ENCODE measurements around the gene HLA-E.
A peak's percentile ranks its signal among the peaks of the same experiment; 100 is the strongest.
"Not testable (repeated sequence)": the region's sequence is repeated elsewhere in the genome, so short reads cannot be mapped to it uniquely, and the experiment has no call there.

HLA-E gene

DNA sequence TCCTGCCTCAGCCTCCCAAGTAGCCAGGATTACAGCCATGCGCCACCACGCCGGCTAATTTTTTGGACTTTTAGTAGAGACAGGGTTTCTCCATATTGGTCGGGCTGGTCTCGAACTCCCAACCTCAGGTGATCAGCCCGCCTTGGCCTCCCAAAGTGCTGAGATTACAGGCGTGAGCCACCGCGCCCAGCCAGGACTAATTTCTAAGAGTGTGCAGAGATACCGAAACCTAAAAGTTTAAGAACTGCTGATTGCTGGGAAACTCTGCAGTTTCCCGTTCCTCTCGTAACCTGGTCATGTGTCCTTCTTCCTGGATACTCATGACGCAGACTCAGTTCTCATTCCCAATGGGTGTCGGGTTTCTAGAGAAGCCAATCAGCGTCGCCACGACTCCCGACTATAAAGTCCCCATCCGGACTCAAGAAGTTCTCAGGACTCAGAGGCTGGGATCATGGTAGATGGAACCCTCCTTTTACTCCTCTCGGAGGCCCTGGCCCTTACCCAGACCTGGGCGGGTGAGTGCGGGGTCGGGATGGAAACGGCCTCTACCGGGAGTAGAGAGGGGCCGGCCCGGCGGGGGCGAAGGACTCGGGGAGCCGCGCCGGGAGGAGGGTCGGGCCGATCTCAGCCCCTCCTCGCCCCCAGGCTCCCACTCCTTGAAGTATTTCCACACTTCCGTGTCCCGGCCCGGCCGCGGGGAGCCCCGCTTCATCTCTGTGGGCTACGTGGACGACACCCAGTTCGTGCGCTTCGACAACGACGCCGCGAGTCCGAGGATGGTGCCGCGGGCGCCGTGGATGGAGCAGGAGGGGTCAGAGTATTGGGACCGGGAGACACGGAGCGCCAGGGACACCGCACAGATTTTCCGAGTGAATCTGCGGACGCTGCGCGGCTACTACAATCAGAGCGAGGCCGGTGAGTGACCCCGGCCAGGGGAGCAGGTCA, at the start of gene HLA-E:
TSS of gene HLA-E (plus strand) at position 429 of the 945 bp plus-strand sequence. CDS start at position 452, 23 bp downstream.
- peak; percentile 99 for DNase-seq

- no peak for DNase-seq
Measured at GRCh38 chr6:30441171-30441570, 48.1 kb upstream of the HLA-E start.

- DNase-seq: no peak
Measured at GRCh38 chr6:30443657-30444450, 45.5 kb upstream of the HLA-E start.

- no peak for DNase-seq
Measured at GRCh38 chr6:30444451-30444742, 44.9 kb upstream of the HLA-E start.

DNA sequence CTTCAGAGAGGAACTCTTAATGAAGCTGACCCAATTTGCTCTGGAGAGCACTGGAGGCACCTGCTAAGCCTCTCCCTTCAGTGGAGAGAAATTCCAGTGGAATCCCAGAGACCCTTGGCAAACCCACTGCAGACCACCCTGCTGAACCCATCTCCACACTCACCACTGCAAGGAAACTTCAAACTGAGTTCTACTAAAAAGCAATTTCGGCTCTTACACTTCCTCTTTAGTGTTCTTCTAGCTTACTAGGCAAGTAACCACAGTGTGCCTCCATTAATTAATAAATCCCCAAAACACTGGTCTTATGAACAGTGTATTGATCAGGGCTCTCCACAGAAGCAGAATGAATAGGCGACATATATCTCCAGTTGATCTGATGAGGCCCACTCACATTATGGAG, 43.0 kb upstream of the HLA-E start:
- DNase-seq: no peak

GRCh38 chr6:30447237-30447636, 42.1 kb upstream of the HLA-E start:
- no peak for DNase-seq

DNA sequence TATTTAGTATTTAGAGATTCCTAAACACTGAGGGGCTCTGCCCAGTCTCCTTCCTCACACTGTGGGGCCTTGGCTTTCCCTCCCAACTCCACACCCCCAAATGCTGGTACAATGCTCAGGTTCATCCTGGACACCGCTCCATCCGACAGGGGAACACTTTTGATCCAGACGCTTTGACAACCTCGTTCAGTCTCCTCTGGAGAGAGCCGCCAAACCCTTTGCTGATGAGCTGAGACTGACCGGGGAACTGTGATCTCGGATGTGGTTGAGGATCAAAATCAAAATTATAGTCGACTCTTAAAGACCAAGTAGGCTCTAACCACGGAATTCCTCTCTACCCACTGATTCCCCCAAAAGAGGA, 38.8 kb upstream of the HLA-E start:
- no peak for DNase-seq

- peak; percentile 79 for DNase-seq
Measured at GRCh38 chr6:30450909-30451841, 38.1 kb upstream of the HLA-E start.

DNA sequence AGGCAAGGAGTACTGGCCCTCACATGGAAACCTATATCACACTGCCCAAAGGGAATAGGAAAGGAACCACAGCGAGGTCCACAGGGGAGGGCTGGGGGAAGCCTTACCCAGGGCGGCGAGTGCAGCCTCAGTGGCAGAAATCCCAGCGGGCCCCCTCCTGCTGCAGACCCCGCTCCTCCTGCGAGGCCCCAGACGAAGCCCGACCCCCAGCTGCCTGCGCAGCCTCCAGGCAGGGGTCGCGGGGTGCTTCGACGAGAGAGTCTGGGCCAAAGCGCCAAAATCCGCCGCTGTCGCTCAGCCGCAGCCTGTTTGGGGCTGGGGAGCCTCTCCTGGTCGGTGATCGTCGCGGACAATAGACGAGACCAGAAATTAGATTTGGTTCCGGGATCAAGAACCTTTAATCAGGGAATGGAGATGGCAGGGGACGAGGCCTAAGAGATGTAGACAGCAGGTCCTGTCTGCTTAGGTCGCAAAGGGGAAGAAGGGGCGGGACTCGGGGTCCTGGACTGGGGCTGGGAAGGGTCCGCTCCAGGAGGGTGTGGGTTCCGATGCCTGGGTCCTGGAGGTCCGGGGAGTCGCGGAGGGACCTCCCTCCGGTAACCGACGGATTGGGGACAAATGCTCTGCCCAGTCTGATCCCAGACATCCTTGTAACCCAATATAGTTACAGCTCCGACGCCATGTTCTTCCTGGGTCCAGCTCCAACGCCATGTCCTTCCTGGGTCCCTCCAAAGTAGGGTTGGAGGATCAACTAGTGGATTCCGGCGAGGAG, 36.4 kb upstream of the HLA-E start:
- DNase-seq: no peak

DNA sequence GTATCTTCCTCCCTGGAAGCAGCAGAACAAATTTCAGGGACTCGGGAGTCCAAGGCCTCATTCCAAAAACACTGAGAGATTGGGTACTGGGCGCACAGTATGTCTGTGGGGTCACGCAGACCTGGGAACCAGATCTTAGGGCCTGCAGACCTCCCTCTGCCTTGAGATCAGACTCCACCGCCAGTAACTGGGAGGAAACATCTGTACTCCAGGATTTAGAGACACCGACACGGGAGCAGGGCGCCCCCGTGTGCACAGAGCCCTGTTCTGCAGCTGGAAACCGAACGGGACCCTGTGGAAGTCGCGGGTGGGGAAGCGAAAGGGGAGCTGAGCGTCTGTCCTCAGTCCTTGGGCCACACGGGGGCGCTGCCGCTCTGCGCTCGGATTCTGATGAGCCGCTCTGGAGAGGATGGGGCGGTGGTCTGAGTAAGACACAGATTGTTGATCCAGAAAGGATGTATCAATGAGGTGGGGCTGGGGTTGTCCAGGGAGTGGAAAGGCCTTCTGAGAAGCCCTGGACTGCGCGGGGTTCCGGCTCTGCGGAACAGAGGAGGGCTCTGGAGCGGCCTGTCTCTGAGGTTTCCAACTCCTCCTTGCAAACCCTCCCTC, 35.7 kb upstream of the HLA-E start:
- DNase-seq: peak; percentile 87

GRCh38 chr6:30459145-30459544, 30.2 kb upstream of the HLA-E start:
- DNase-seq: no peak

- no peak for DNase-seq
Measured at GRCh38 chr6:30461055-30461454, 28.3 kb upstream of the HLA-E start.

GRCh38 chr6:30462482-30462881, 26.8 kb upstream of the HLA-E start:
- DNase-seq: no peak

GRCh38 chr6:30463242-30463641, 26.1 kb upstream of the HLA-E start:
- DNase-seq: peak; percentile 10

DNA sequence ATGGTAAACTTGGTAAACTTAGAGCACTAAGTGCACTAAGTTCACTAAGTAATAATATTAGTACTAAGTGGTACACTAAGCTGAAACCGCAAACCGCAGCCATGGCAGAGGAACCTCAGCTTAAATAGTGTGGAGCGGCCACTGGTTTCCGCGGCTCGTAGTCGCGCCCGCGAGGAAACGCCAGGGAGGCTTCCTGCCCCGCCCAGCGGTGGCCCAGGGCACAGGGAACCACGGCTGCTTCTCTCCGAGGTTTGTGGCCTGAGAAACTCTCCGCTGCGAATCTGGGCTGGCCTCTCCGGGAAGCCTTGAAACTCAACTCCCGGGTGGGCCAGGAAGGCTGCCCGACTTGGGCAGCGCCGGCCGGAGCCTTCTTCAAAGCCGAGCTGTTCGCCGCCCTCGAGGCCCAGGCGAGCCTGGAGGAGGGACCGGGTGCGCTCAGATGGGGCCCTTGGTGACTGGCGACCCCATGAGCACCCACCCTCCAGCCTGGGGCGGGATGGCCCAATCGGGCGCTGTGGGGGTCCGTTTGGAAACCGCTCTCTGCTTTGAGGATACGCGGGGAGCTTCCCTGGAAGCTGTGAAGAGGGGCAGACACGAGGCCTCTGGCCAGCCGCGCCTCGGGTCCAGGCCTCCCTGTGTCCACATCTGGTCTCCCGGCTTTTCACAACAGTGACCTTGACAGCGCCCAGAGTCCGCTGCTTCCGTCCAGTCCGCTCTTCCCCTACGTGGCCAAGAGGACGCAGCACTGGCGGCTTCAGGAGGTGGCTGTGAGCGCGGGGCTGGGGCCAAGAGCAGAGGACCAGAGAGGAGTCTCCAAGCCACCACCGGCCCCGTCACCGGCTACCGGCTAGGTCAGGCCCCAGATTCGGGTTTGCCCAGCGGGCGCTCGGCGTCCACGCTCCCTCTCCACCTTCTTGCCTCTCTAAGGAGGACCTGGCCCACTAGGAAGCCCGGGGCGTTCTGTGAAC, 25.4 kb upstream of the HLA-E start:
- peak; percentile 87 for DNase-seq

DNA sequence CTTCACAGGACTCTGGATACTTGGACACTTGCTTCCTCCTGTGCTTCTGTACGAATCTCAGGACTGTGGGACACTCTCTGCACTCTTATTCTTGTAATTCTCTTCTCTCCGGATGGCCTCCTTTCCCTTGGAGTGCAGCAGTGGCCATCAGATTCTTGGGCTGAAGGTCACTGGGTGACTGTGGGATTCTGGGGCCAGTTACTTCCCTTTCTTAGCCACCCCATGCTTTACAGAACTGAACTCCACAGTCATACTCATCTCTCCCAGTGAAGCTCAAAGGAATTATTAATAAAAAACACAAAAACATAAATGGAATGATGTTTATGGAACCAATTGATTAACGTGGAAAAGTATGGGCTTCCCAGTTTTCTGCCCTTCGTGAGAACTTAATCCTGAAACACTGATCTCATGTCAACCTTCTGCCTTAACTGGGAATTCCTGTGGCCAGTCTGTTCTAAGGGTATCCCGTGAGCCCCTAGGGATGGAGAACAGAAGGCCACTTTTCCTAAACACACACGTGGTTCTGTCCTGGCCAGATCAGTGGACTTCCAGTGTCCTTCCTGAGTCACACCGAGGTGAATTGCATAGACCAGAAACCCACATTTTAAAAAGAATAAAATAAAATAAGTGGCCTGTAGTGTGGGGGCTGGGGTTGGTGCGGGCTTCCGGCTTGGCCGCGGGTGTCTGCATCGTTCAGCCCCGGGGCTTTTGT, 23.6 kb upstream of the HLA-E start:
- no peak for DNase-seq

DNA sequence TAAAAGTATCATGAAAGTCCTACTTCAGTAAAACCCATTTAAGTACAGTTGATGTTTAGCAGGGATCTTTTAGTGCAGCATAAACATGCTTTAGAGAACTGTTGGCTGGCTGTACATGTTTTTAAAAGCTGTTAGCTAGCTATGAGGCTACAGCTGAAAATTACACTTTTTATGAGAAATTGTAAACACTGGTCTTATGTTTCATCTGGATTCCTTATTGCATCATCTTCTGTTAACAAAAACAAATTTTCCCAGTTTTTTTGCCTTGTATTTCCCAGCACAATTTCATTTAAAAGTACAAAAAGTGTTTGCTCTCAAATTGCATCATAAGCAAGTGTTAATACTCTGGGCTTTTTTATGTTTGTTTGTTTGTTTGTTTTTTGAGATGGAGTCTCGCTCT, 18.3 kb upstream of the HLA-E start:
- no peak for DNase-seq

GRCh38 chr6:30475116-30475515, 14.2 kb upstream of the HLA-E start:
- not testable (repeated sequence) for DNase-seq

DNA sequence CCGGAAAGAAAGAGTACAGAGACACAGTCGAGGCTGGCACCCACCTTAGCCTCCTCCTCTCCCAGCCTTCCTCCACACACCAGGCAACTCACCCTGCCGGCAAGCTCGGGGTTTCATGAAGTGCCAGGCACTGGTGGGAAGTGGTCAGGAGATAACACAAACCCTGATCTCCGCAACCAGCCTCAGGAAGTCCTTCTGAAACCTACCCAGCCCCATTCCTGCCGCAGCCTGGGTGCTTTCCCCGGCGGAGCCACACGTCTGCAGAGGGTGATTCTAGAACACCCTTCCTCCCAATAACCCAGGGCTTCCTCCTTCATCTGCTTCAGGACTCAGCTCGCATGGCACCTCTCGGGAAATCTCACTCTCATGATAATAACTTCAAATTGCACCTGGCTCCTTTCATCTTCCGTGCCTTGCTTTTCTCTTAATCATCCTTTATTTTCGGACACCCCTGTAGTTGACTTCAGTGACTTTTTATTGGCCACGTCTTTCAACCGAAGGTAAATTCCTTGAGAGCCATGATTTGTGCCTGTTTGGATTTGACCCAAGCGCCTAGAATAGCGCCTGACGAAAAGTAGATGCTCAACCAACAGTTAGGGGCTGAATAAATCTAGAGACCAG, 8.7 kb upstream of the HLA-E start:
- peak; percentile 76 for DNase-seq

All from activated CD4-positive, alpha-beta T cell treated with anti-CD3 and anti-CD28 coated beads, Interleukin-10, Interleukin-2, amounts not matched to agents 100 ng/mL and 50 ng/mL, durations not matched to agents 16 hours and 8 hours (primary cell).